ENCODE results near the gene SCN3B.

Gene SCN3B

DNA sequence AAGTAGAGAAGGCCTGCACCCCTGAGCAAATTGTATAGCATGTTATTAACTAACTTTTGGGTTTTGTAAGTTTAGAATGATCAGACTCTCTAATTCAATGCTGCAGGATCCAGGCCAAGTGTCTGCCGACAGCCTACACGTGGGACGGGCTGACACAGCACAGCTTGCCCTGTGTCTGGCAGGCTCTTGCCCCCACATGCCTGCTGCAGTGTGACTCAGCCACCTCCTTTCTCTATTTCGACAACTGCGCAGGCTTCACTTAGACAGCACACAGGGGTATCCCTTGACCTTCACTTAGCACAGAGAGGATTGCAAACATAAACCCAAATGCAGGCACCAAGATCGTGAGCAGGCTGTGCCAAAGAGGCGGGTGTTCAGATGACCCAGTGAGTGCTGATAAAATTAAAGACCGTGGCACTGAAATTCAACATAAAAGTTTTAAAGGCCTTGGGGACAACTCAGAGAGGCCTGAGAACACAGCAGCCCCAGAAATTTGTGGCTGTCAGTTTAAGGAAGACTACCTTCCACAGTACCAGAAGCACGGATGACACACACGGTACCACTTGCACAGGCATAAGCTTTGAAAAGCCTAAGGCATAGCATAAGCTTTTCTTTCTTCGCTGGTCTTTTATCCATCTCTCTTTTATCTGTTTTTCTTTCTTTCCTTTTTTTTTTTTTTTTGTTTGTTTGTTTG lies 37.8 kb downstream of the SCN3B start:
- TF ChIP-seq, protein P1, sequence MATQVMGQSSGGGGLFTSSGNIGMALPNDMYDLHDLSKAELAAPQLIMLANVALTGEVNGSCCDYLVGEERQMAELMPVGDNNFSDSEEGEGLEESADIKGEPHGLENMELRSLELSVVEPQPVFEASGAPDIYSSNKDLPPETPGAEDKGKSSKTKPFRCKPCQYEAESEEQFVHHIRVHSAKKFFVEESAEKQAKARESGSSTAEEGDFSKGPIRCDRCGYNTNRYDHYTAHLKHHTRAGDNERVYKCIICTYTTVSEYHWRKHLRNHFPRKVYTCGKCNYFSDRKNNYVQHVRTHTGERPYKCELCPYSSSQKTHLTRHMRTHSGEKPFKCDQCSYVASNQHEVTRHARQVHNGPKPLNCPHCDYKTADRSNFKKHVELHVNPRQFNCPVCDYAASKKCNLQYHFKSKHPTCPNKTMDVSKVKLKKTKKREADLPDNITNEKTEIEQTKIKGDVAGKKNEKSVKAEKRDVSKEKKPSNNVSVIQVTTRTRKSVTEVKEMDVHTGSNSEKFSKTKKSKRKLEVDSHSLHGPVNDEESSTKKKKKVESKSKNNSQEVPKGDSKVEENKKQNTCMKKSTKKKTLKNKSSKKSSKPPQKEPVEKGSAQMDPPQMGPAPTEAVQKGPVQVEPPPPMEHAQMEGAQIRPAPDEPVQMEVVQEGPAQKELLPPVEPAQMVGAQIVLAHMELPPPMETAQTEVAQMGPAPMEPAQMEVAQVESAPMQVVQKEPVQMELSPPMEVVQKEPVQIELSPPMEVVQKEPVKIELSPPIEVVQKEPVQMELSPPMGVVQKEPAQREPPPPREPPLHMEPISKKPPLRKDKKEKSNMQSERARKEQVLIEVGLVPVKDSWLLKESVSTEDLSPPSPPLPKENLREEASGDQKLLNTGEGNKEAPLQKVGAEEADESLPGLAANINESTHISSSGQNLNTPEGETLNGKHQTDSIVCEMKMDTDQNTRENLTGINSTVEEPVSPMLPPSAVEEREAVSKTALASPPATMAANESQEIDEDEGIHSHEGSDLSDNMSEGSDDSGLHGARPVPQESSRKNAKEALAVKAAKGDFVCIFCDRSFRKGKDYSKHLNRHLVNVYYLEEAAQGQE (IDR thresholded peaks at IDR 0.05; ENCODE audit: insufficient read depth in 1 of 2, low read depth in 2 of 2, low read length in 2 of 2) = no peak
- no peak for TF ChIP-seq POLR2AphosphoS5 (IDR thresholded peaks at IDR 0.05; ENCODE audit: low read depth, low read length)
- TF ChIP-seq FOXP2 (optimal IDR thresholded peaks at IDR 0.05; ENCODE audit: borderline replicate concordance, extremely low read depth, extremely low read length, insufficient read depth) = no peak
- no peak for TF ChIP-seq SIN3A (IDR thresholded peaks at IDR 0.05; ENCODE audit: borderline replicate concordance, insufficient read depth, low read length)
- TF ChIP-seq TAF1 (IDR thresholded peaks at IDR 0.05; ENCODE audit: borderline replicate concordance, insufficient read depth, low read length) = no peak

DNA sequence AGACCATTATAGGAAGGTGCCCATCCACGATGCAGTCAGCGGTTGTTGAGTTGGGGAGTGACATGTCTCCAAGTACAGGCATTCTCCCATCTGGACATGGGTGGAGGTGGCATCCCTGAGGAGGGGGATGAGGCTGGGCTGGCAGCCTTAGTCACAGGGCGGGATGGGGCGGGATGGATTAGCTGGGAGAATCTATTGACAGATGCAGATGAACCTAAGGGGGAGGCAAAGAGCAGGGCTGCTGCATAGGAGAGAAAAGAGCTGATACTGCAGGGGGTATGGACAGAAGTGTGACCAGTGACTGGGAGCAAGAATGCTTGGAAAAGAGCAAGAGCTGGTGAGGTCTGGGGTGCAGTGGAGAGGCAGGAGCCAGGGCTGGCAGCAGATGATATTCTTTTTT lies 42.7 kb downstream of the SCN3B start:
- TF ChIP-seq SIN3A (IDR thresholded peaks at IDR 0.05; ENCODE audit: borderline replicate concordance, insufficient read depth, low read length) (no peak), POLR2AphosphoS5 (IDR thresholded peaks at IDR 0.05; ENCODE audit: low read depth, low read length) (no peak), FOXP2 (optimal IDR thresholded peaks at IDR 0.05; ENCODE audit: borderline replicate concordance, extremely low read depth, extremely low read length, insufficient read depth) (no peak), TAF1 (IDR thresholded peaks at IDR 0.05; ENCODE audit: borderline replicate concordance, insufficient read depth, low read length) (no peak)
- TF ChIP-seq, protein P1 (IDR thresholded peaks at IDR 0.05; ENCODE audit: insufficient read depth in 1 of 2, low read depth in 2 of 2, low read length in 2 of 2) = no peak

DNA sequence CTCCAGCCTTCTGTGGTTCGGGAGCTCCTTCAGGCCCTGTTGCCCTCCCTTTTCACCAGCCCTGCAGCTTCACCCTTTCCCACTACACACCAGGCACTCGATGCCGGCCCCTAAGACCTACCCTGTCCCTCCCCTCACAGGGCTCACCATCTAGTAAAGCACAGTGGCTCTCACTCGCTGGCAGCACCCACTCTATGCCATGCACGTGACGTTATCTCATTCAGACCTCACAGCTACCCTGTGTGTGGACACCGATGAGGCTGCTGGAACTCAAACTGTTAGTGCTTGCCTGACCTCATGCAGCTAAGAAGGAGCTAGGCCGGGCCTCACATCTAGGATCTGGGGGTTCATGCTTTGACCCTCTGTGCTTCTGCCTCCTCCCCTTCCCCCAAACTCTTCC lies 45.5 kb downstream of the SCN3B start:
- TF ChIP-seq TAF1 (IDR thresholded peaks at IDR 0.05; ENCODE audit: borderline replicate concordance, insufficient read depth, low read length) = no peak

DNA sequence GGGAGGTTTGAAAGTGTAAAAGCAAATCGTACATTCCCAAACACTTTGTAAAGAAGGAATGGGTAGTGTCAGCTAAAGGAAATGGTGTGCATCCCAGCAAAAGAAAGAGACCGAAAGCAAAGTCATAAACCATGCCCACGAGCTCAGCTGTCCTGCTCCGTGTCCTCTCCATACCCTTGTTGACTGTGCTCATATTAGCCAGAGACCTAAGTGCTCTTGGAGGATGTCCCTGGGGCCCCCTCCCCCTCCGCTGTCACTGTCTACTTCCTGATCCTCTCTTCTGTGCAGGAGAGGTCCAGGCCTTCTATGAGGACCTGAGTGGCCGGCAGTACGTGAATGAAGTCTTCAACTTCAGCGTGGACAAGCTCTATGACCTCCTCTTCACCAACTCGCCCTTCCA lies 46.1 kb downstream of the SCN3B start:
- TF ChIP-seq POLR2AphosphoS5 (IDR thresholded peaks at IDR 0.05; ENCODE audit: low read depth, low read length) (no peak), FOXP2 (optimal IDR thresholded peaks at IDR 0.05; ENCODE audit: borderline replicate concordance, extremely low read depth, extremely low read length, insufficient read depth) (no peak), TAF1 (IDR thresholded peaks at IDR 0.05; ENCODE audit: borderline replicate concordance, insufficient read depth, low read length) (no peak), SIN3A (IDR thresholded peaks at IDR 0.05; ENCODE audit: borderline replicate concordance, insufficient read depth, low read length) (no peak)

DNA sequence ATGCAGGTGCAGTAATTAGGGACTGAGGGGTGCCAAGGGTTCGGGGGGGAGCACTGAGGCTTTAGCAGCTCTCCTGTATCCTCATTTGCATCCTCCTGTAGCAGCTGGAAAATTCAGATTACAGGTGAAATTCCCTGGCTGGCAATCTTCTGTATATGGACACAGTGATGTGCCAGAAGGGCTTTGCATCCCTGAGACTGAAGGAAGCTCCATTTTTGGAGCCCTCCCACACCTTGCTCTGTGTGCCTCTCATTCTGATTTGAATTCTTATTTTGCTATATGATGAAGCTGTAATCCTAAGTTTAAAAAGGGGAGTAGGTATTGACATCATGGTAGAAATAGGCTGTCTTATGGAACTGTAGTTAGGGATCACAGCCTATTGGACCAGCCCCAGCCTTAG lies 46.6 kb downstream of the SCN3B start:
- TF ChIP-seq SIN3A (IDR thresholded peaks at IDR 0.05; ENCODE audit: borderline replicate concordance, insufficient read depth, low read length) (no peak), POLR2AphosphoS5 (IDR thresholded peaks at IDR 0.05; ENCODE audit: low read depth, low read length) (no peak), TAF1 (IDR thresholded peaks at IDR 0.05; ENCODE audit: borderline replicate concordance, insufficient read depth, low read length) (no peak), FOXP2 (optimal IDR thresholded peaks at IDR 0.05; ENCODE audit: borderline replicate concordance, extremely low read depth, extremely low read length, insufficient read depth) (no peak)
- TF ChIP-seq, protein P1 (IDR thresholded peaks at IDR 0.05; ENCODE audit: insufficient read depth in 1 of 2, low read depth in 2 of 2, low read length in 2 of 2) = no peak

DNA sequence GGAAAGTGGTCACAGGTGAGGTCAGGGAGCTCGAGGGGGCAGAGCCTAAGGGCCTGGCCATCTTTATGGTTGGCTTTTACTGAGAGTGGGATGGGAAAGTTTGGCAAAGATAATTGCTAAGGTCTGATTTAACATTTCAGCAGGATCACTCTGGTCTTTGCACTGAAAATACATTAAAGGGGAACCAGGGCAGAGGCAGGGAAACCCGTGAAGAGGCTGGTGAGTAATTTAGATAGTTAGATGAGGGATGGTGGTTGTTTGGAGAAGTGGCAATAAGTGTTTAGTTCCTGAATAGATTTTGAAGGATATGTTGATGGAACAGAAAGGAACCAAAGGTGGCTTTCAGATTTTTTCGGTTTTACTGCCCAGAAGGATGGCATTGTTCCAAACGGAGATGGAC lies 50.8 kb downstream of the SCN3B start:
- TF ChIP-seq POLR2AphosphoS5 (IDR thresholded peaks at IDR 0.05; ENCODE audit: low read depth, low read length) (no peak), SIN3A (IDR thresholded peaks at IDR 0.05; ENCODE audit: borderline replicate concordance, insufficient read depth, low read length) (no peak), FOXP2 (optimal IDR thresholded peaks at IDR 0.05; ENCODE audit: borderline replicate concordance, extremely low read depth, extremely low read length, insufficient read depth) (no peak), TAF1 (IDR thresholded peaks at IDR 0.05; ENCODE audit: borderline replicate concordance, insufficient read depth, low read length) (no peak)
- TF ChIP-seq, protein P1 (IDR thresholded peaks at IDR 0.05; ENCODE audit: insufficient read depth in 1 of 2, low read depth in 2 of 2, low read length in 2 of 2) = no peak
